CD14-positive monocyte (primary cell): ENCODE results near the gene C6orf52. TPM values are rescaled to one million over a fixed set of nuclear protein-coding genes. Genes with fewer than 3 reads are reported as not detected.

Source experiments
- DNase-seq, 3 donors: peaks; one replicate each; pipeline ENCODE4 v3.0.0-alpha.2; 2011 to 2022
- H2AFZ ChIP-seq: 2 replicates; pipeline ENCODE4 v1.6.0; 2012; ENCODE audit warnings: mild to moderate bottlenecking, low read depth, low read length, inconsistent platforms; ENCODE audit not compliant: insufficient read depth, poor library complexity, severe bottlenecking
- H3K27ac ChIP-seq, 2 donors: 1 replicate in 1 of 2; 2 replicates in 1 of 2; pipeline ENCODE4 v1.5.1; 2012 to 2013; ENCODE audit warnings: low read length in 2 of 2, control low read depth in 1 of 2, inconsistent platforms in 1 of 2, low read depth in 1 of 2, mild to moderate bottlenecking in 1 of 2
- H3K27me3 ChIP-seq, 2 donors: one replicate each; pipeline versions ENCODE4 v1.6.0 to v1.6.1; 2011 to 2013; ENCODE audit warnings: low read length in 2 of 2; ENCODE audit not compliant: control insufficient read depth in 2 of 2, insufficient read depth in 2 of 2
- H3K36me3 ChIP-seq, 2 donors: replicated peaks in 1 of 2; 1 replicate in 1 of 2; 2 replicates in 1 of 2; pipeline versions ENCODE4 v1.5.1 to v1.6.1; 2012 to 2013; ENCODE audit warnings: low read length in 2 of 2, control low read depth in 1 of 2, inconsistent platforms in 1 of 2, mild to moderate bottlenecking in 1 of 2; ENCODE audit not compliant: insufficient read depth in 2 of 2, control insufficient read depth in 1 of 2
- H3K4me1 ChIP-seq, 2 donors: 1 replicate in 1 of 2; 2 replicates in 1 of 2; pipeline versions ENCODE4 v1.5.1 to v1.6.1; 2012 to 2013; ENCODE audit warnings: low read length in 2 of 2, control low read depth in 1 of 2, inconsistent platforms in 1 of 2, mild to moderate bottlenecking in 1 of 2, moderate library complexity in 1 of 2; ENCODE audit not compliant: insufficient read depth in 2 of 2, control insufficient read depth in 1 of 2
- H3K4me2 ChIP-seq: replicated peaks from 2 replicates; pipeline ENCODE3; 2012; ENCODE audit warnings: low read length, moderate library complexity, mild to moderate bottlenecking; ENCODE audit not compliant: poor library complexity, severe bottlenecking; ENCODE audit errors: extremely low read depth
- H3K4me3 ChIP-seq, 3 experiments: fragments of 200-600 bp in 1 of 3; sonication (generic) in 1 of 3; replicated peaks in 1 of 3; 1 replicate in 2 of 3; 2 replicates in 1 of 3; pipeline ENCODE4 v1.5.1; 2011 to 2013; ENCODE audit warnings: low read length in 3 of 3, mild to moderate bottlenecking in 3 of 3, control low read depth in 2 of 3, low read depth in 2 of 3, inconsistent platforms in 1 of 3, moderate library complexity in 1 of 3
- H3K79me2 ChIP-seq: 2 replicates; pipeline ENCODE4 v1.6.0; 2012; ENCODE audit warnings: mild to moderate bottlenecking, control low read depth, inconsistent platforms, low read length, moderate library complexity; ENCODE audit not compliant: insufficient read depth
- H3K9ac ChIP-seq: 2 replicates; pipeline ENCODE4 v1.6.0; 2017; ENCODE audit warnings: low read length, mild to moderate bottlenecking; ENCODE audit not compliant: insufficient read depth, poor library complexity, severe bottlenecking
- H3K9me3 ChIP-seq, 2 donors: replicated peaks in 1 of 2; 1 replicate in 1 of 2; 2 replicates in 1 of 2; pipeline versions ENCODE4 v1.5.1 to v1.6.1; 2012 to 2013; ENCODE audit warnings: low read length in 2 of 2, control low read depth in 1 of 2; ENCODE audit not compliant: control insufficient read depth in 1 of 2, insufficient read depth in 1 of 2
- H4K20me1 ChIP-seq: 2 replicates; pipeline ENCODE4 v1.6.0; 2012; ENCODE audit warnings: mild to moderate bottlenecking, low read length, control low read depth, moderate library complexity; ENCODE audit not compliant: insufficient read depth
- H3K27ac Mint-ChIP-seq, 7 donors: one replicate each; pipeline ENCODE4 v1.8.0; 2020; ENCODE audit warnings: mild to moderate bottlenecking in 7 of 7, mixed read lengths in 7 of 7, moderate library complexity in 6 of 7, inconsistent platforms in 2 of 7
- H3K27me3 Mint-ChIP-seq, 3 donors: one replicate each; pipeline ENCODE4 v1.8.0; 2021 to 2022; ENCODE audit warnings: low read depth in 3 of 3, mild to moderate bottlenecking in 3 of 3, mixed read lengths in 3 of 3, moderate library complexity in 3 of 3, inconsistent platforms in 1 of 3
- H3K36me3 Mint-ChIP-seq, 2 donors: one replicate each; pipeline ENCODE4 v1.8.0; 2020; ENCODE audit warnings: mixed read lengths in 2 of 2, inconsistent platforms in 1 of 2, mild to moderate bottlenecking in 1 of 2
- H3K4me1 Mint-ChIP-seq: one replicate; pipeline ENCODE4 v1.8.0; 2020; ENCODE audit warnings: mild to moderate bottlenecking, mixed read lengths
- H3K4me3 Mint-ChIP-seq, 2 donors: one replicate each; pipeline ENCODE4 v1.8.0; 2020; ENCODE audit warnings: mild to moderate bottlenecking in 2 of 2, mixed read lengths in 2 of 2, moderate library complexity in 1 of 2
- H3K9me3 Mint-ChIP-seq, 7 donors: one replicate each; pipeline ENCODE4 v1.8.0; 2020 to 2022; ENCODE audit warnings: mixed read lengths in 7 of 7, mild to moderate bottlenecking in 6 of 7, moderate library complexity in 6 of 7, inconsistent platforms in 2 of 7
- CTCF ChIP-seq: fragments of 200-600 bp; IDR thresholded peaks from one replicate; pipeline ENCODE4 v1.8.0; 2022; ENCODE audit warnings: antibody characterized with exemption, mild to moderate bottlenecking
- WGBS: methylation state at CpG from one replicate; pipeline ENCODE4 v1.1.5; 2013; ENCODE audit warnings: missing lambda C conversion rate; ENCODE audit not compliant: insufficient coverage; 5-methylcytosine and 5-hydroxymethylcytosine counted together
- intact Hi-C, 2 donors: fragments of 100-400 bp; cut with micrococcal nuclease; formaldehyde crosslinking; loops; one replicate each; pipeline versions ENCODE4 v1.15.0 to v1.15.1; 2023
- polyA plus RNA-seq, 3 donors: library from polyadenylated mRNA; depleted of rRNA in 1 of 3; unstranded in 2 of 3; stranded (reverse) in 1 of 3; fragments of 300-500 nt in 2 of 3; fragments of >200 nt in 1 of 3; fragmentation: Illumina TruSeq in 2 of 3; gene quantifications; 1 replicate in 2 of 3; 2 replicates in 1 of 3; pipeline ENCODE4 v1.2.3, GENCODE V29; 2012 to 2021

Gene C6orf52
- polyA plus RNA-seq, 3 donors = 0.52 to 1.9 TPM; not detected in 1

- WGBS = 100% methylated on average over 5 of the region's 6 CpGs
- Histone ChIP-seq H2AFZ (no peak overlapping the region), H3K9me3 (no peaks in the 10 kb centered on the region), H3K36me3 (peaks cover 9 to 19% of the 10 kb centered on the region in 2 donors), H3K4me3 (no peak overlapping the region), H3K27ac (no peak overlapping the region), H3K27me3 (no peaks in the 10 kb centered on the region), H4K20me1 (no peaks in the 10 kb centered on the region), H3K79me2 (peaks cover 15% of the 10 kb centered on the region), H3K9ac (no peak overlapping the region), H3K4me1 (peaks cover 25 to 37% of the 10 kb centered on the region in 2 donors), H3K4me2 (no peak overlapping the region)
- Mint-ChIP-seq H3K27me3 (peaks cover 0 to 2% (median 0%) of the 10 kb centered on the region in 3 donors), H3K36me3 (peaks cover 28 to 41% of the 10 kb centered on the region in 2 donors), H3K9me3 (peaks cover 0 to 4% (median 0%) of the 10 kb centered on the region in 7 donors), H3K4me3 (no peak overlapping the region), H3K27ac (peak overlapping the region in 1 of 7 donors; percentile 20), H3K4me1 (peaks cover 50% of the 10 kb centered on the region)
- intact Hi-C loops = no loop called here
- no peak for DNase-seq
- TF ChIP-seq CTCF = no peak
Observed at GRCh38 chr6:10725044-10725443, 30.6 kb upstream of the C6orf52 start.

GRCh38 chr6:10723567-10723881 lies 29.1 kb upstream of the C6orf52 start:
- Histone ChIP-seq H3K9ac (peak overlapping the region; percentile 72), H3K27me3 (no peaks in the 10 kb centered on the region), H3K4me1 (peaks cover 28 to 42% of the 10 kb centered on the region in 2 donors), H3K4me2 (peak overlapping the region; percentile 89), H3K79me2 (peaks cover 15% of the 10 kb centered on the region), H2AFZ (peak overlapping the region; percentile 95), H3K4me3 (peak overlapping the region; percentile 54 to 91 (median 69)), H3K27ac (peak overlapping the region; percentile 61 to 79), H3K36me3 (peaks cover 4 to 6% of the 10 kb centered on the region in 2 donors), H3K9me3 (peaks cover 2 to 10% of the 10 kb centered on the region in 2 donors), H4K20me1 (no peaks in the 10 kb centered on the region)
- H3K4me1 Mint-ChIP-seq = peaks cover 52% of the 10 kb centered on the region
- peaks cover 6 to 15% (median 11%) of the 10 kb centered on the region in 7 donors for H3K9me3 Mint-ChIP-seq
- H3K4me3 Mint-ChIP-seq = peak overlapping the region; percentile 91 to 97
- H3K27ac Mint-ChIP-seq = peak overlapping the region; percentile 85 to 94 (median 91)
- no peak for TF ChIP-seq CTCF
- intact Hi-C loops = no loop called here
- WGBS = no CpG with 5 or more reads among the region's 7 CpGs
- DNase-seq = no peak
- peaks cover 18 to 26% of the 10 kb centered on the region in 2 donors for H3K36me3 Mint-ChIP-seq
- H3K27me3 Mint-ChIP-seq = peaks cover 0 to 2% (median 0%) of the 10 kb centered on the region in 3 donors
